GM12872 (cell line): Measurements from ENCODE around the gene SPINK8.

ENCODE experiments used
- CTCF ChIP-seq: IDR thresholded peaks from 3 replicates; pipeline ENCODE4 v1.5.1; 2011; ENCODE audit warnings: low read depth, mild to moderate bottlenecking, low read length, moderate library complexity; ENCODE audit not compliant: insufficient read depth

SPINK8 gene

GRCh38 chr3:48297111-48297810, 36.2 kb downstream of the SPINK8 start:
- no peak for TF ChIP-seq CTCF

- TF ChIP-seq CTCF: no peak
These were observed 36.8 kb downstream of the SPINK8 start for GRCh38 chr3:48296699-48297098.

GRCh38 chr3:48294611-48295263, 38.7 kb downstream of the SPINK8 start:
- no peak for TF ChIP-seq CTCF

GRCh38 chr3:48289659-48290058, 43.8 kb downstream of the SPINK8 start:
- TF ChIP-seq CTCF: no peak

GRCh38 chr3:48287034-48287433, 46.4 kb downstream of the SPINK8 start:
- no peak for TF ChIP-seq CTCF

- no peak for TF ChIP-seq CTCF
These were observed 47.2 kb downstream of the SPINK8 start for GRCh38 chr3:48286308-48286707.

GRCh38 chr3:48285675-48286074, 47.8 kb downstream of the SPINK8 start:
- no peak for TF ChIP-seq CTCF
